Mucosa of stomach (tissue), 1 donor: ENCODE data around the gene DYNLL1.
"Not testable (repeated sequence)": the region's sequence is repeated elsewhere in the genome, so short reads cannot be mapped to it uniquely, and the experiment has no call there.

Experiments
- H3K27me3 ChIP-seq: one replicate; pipeline ENCODE4 v1.7.0; 2013; ENCODE audit warnings: mild to moderate bottlenecking, low read length; ENCODE audit not compliant: control insufficient read depth, insufficient read depth
- H3K36me3 ChIP-seq: one replicate; pipeline ENCODE4 v1.7.0; 2013; ENCODE audit warnings: low read length; ENCODE audit not compliant: control insufficient read depth, insufficient read depth
- H3K4me1 ChIP-seq: one replicate; pipeline ENCODE4 v1.7.0; 2013; ENCODE audit warnings: mild to moderate bottlenecking, low read length; ENCODE audit not compliant: control insufficient read depth, insufficient read depth
- H3K4me3 ChIP-seq: one replicate; pipeline ENCODE4 v1.7.0; 2013; ENCODE audit warnings: low read length
- H3K9ac ChIP-seq: one replicate; pipeline ENCODE4 v1.7.0; 2013; ENCODE audit warnings: mild to moderate bottlenecking, low read length, moderate library complexity
- H3K9me3 ChIP-seq: one replicate; pipeline ENCODE4 v1.7.0; 2013; ENCODE audit warnings: mild to moderate bottlenecking, low read length, moderate library complexity; ENCODE audit not compliant: control insufficient read depth
- donor health status: Pancreatic carcinoma.

The DYNLL1 gene

GRCh38 chr12:120480211-120480610 lies 15.7 kb upstream of the DYNLL1 start:
- H3K27me3 ChIP-seq, result no peaks in the 10 kb centered on the region
- no peak overlapping the region for H3K9ac ChIP-seq
- no peaks in the 10 kb centered on the region for H3K36me3 ChIP-seq
- no peak overlapping the region for H3K4me3 ChIP-seq
- no peaks in the 10 kb centered on the region for H3K4me1 ChIP-seq
- H3K9me3 ChIP-seq, result no peaks in the 10 kb centered on the region

- no peak overlapping the region for H3K9ac ChIP-seq
- no peaks in the 10 kb centered on the region for H3K9me3 ChIP-seq
These were observed 14.7 kb upstream of the DYNLL1 start for GRCh38 chr12:120481022-120481767.

GRCh38 chr12:120483621-120484020 lies 12.3 kb upstream of the DYNLL1 start:
- no peaks in the 10 kb centered on the region for H3K27me3 ChIP-seq
- H3K4me3 ChIP-seq, result no peak overlapping the region
- no peaks in the 10 kb centered on the region for H3K9me3 ChIP-seq
- no peaks in the 10 kb centered on the region for H3K4me1 ChIP-seq
- no peak overlapping the region for H3K9ac ChIP-seq
- H3K36me3 ChIP-seq, result no peaks in the 10 kb centered on the region

More at GRCh38 chr12:120481022-120481767, 14.7 kb upstream of the DYNLL1 start:
- Histone ChIP-seq H3K27me3 (no peaks in the 10 kb centered on the region), H3K4me3 (no peak overlapping the region), H3K4me1 (no peaks in the 10 kb centered on the region), H3K36me3 (no peaks in the 10 kb centered on the region)

GRCh38 chr12:120485961-120486881 lies 9.7 kb upstream of the DYNLL1 start:
- Histone ChIP-seq H3K9ac (no peak overlapping the region), H3K9me3 (no peaks in the 10 kb centered on the region), H3K4me3 (no peak overlapping the region), H3K4me1 (no peaks in the 10 kb centered on the region), H3K36me3 (no peaks in the 10 kb centered on the region), H3K27me3 (no peaks in the 10 kb centered on the region)

- H3K4me1 ChIP-seq, H3K27me3 ChIP-seq, H3K4me3 ChIP-seq, H3K36me3 ChIP-seq, H3K9ac ChIP-seq, H3K9me3 ChIP-seq: not testable (repeated sequence)
These were observed 8.4 kb upstream of the DYNLL1 start for GRCh38 chr12:120487552-120487951.

- Histone ChIP-seq H3K4me1 (no peaks in the 10 kb centered on the region), H3K9ac (no peak overlapping the region), H3K4me3 (no peak overlapping the region), H3K9me3 (no peaks in the 10 kb centered on the region), H3K27me3 (no peaks in the 10 kb centered on the region), H3K36me3 (no peaks in the 10 kb centered on the region)
These were observed 7.8 kb upstream of the DYNLL1 start for GRCh38 chr12:120488057-120488640.

GRCh38 chr12:120489018-120489417 lies 6.9 kb upstream of the DYNLL1 start:
- H3K4me1 ChIP-seq, result no peaks in the 10 kb centered on the region
- no peaks in the 10 kb centered on the region for H3K36me3 ChIP-seq
- H3K4me3 ChIP-seq, result no peak overlapping the region
- H3K9ac ChIP-seq, result no peak overlapping the region
- H3K27me3 ChIP-seq, result no peaks in the 10 kb centered on the region
- no peaks in the 10 kb centered on the region for H3K9me3 ChIP-seq

GRCh38 chr12:120490325-120490724 lies 5.6 kb upstream of the DYNLL1 start:
- Histone ChIP-seq H3K4me3 (no peak overlapping the region), H3K27me3 (no peaks in the 10 kb centered on the region), H3K4me1 (no peaks in the 10 kb centered on the region), H3K36me3 (no peaks in the 10 kb centered on the region), H3K9ac (no peak overlapping the region), H3K9me3 (no peaks in the 10 kb centered on the region)

GRCh38 chr12:120490833-120491512 lies 4.9 kb upstream of the DYNLL1 start:
- no peaks in the 10 kb centered on the region for H3K27me3 ChIP-seq
- H3K36me3 ChIP-seq, result no peaks in the 10 kb centered on the region
- no peak overlapping the region for H3K9ac ChIP-seq
- H3K4me1 ChIP-seq, result no peaks in the 10 kb centered on the region
- H3K9me3 ChIP-seq, result no peaks in the 10 kb centered on the region
- no peak overlapping the region for H3K4me3 ChIP-seq

GRCh38 chr12:120495186-120495730 lies 655 bp upstream of the DYNLL1 start:
- Histone ChIP-seq H3K4me1 (peaks cover 5% of the 10 kb centered on the region), H3K9me3 (no peaks in the 10 kb centered on the region), H3K36me3 (no peaks in the 10 kb centered on the region), H3K9ac (peak overlapping the region; percentile 68), H3K27me3 (no peaks in the 10 kb centered on the region), H3K4me3 (no peak overlapping the region)

- H3K9ac ChIP-seq, result peak overlapping the region; percentile 76
- H3K4me3 ChIP-seq, result peak overlapping the region; percentile 58
- peaks cover 5% of the 10 kb centered on the region for H3K4me1 ChIP-seq
- H3K27me3 ChIP-seq, result no peaks in the 10 kb centered on the region
- H3K36me3 ChIP-seq, result no peaks in the 10 kb centered on the region
- H3K9me3 ChIP-seq, result no peaks in the 10 kb centered on the region
These were observed 764 bp downstream of the DYNLL1 start for GRCh38 chr12:120496413-120497340.
